Activated CD8-positive, alpha-beta T cell treated with anti-CD3 and anti-CD28 coated beads for 36 hours (primary cell): Measurements from ENCODE around the gene ANKDD1A. TPM values are rescaled to one million over a fixed set of nuclear protein-coding genes. Genes with fewer than 3 reads are reported as not detected.

ENCODE experiments used
- ATAC-seq: fragments of 200-7000 bp; cut with Tn5 transposase; one replicate; pipeline ENCODE4 v1.10.0; 2021; ENCODE audit warnings: mild to moderate bottlenecking, moderate library complexity
- CTCF ChIA-PET: fragments of 350-600 bp; sonication (Branson Sonifier 250); formaldehyde crosslinking; loops from one replicate; lab custom pipeline; 2021; ENCODE audit warnings: antibody characterized with exemption; lab: Charles Lee
- POLR2A ChIA-PET: fragments of 350-600 bp; sonication (Branson Sonifier 250); formaldehyde crosslinking; loops from one replicate; lab custom pipeline; 2021; ENCODE audit warnings: antibody characterized with exemption; lab: Charles Lee
- DNase-seq: peaks from one replicate; pipeline ENCODE4 v3.0.0-alpha.2; 2020
- H3K27ac Mint-ChIP-seq: one replicate; pipeline ENCODE4 v1.8.0; 2021; ENCODE audit warnings: mild to moderate bottlenecking, mixed read lengths
- H3K27me3 Mint-ChIP-seq: one replicate; pipeline ENCODE4 v1.8.0; 2021; ENCODE audit warnings: mixed read lengths
- H3K36me3 Mint-ChIP-seq: one replicate; pipeline ENCODE4 v1.8.0; 2021; ENCODE audit warnings: low read depth, mixed read lengths
- H3K4me1 Mint-ChIP-seq: one replicate; pipeline ENCODE4 v1.8.0; 2021; ENCODE audit warnings: low read depth, mixed read lengths
- H3K4me3 Mint-ChIP-seq: one replicate; pipeline ENCODE4 v1.8.0; 2021; ENCODE audit warnings: mild to moderate bottlenecking, moderate library complexity, mixed read lengths
- H3K9me3 Mint-ChIP-seq: one replicate; pipeline ENCODE4 v1.8.0; 2021; ENCODE audit warnings: mixed read lengths
- intact Hi-C: fragments of 100-400 bp; cut with micrococcal nuclease; formaldehyde crosslinking; loops from one replicate; pipeline ENCODE4 v1.10.0; 2022
- total RNA-seq, 2 experiments: library from RNA; stranded (reverse); gene quantifications; one replicate each; pipeline ENCODE4 v1.2.3, GENCODE V29; 2021
- TF ChIP-seq, protein P1 (sequence below): fragments of 200-600 bp; IDR thresholded peaks from one replicate; pipeline ENCODE4 v1.8.0; 2022; ENCODE audit warnings: antibody characterized with exemption, mild to moderate bottlenecking

ANKDD1A gene
- total RNA-seq, 2 experiments from 2014 or later: 3.4 to 4.3 TPM

- no peak overlapping the region for H3K4me3 Mint-ChIP-seq
- ATAC-seq (no peak), DNase-seq (no peak)
- intact Hi-C loops: no loop called here
- no peaks in the 10 kb centered on the region for H3K27me3 Mint-ChIP-seq
- no peak overlapping the region for H3K27ac Mint-ChIP-seq
- POLR2A ChIA-PET: interaction anchor here (0.6 kb wide), 1 partner anchor 128 kb away, joined by 3 read pairs; no protein-coding TSS in a partner anchor
- TF ChIP-seq, protein P1, sequence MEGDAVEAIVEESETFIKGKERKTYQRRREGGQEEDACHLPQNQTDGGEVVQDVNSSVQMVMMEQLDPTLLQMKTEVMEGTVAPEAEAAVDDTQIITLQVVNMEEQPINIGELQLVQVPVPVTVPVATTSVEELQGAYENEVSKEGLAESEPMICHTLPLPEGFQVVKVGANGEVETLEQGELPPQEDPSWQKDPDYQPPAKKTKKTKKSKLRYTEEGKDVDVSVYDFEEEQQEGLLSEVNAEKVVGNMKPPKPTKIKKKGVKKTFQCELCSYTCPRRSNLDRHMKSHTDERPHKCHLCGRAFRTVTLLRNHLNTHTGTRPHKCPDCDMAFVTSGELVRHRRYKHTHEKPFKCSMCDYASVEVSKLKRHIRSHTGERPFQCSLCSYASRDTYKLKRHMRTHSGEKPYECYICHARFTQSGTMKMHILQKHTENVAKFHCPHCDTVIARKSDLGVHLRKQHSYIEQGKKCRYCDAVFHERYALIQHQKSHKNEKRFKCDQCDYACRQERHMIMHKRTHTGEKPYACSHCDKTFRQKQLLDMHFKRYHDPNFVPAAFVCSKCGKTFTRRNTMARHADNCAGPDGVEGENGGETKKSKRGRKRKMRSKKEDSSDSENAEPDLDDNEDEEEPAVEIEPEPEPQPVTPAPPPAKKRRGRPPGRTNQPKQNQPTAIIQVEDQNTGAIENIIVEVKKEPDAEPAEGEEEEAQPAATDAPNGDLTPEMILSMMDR: no peak
- H3K36me3 Mint-ChIP-seq: no peaks in the 10 kb centered on the region
- H3K9me3 Mint-ChIP-seq: no peaks in the 10 kb centered on the region
- H3K4me1 Mint-ChIP-seq: no peaks in the 10 kb centered on the region
- CTCF ChIA-PET: no interaction called here
These were observed 26.5 kb downstream of the ANKDD1A start for GRCh38 chr15:64938192-64938591.

DNA sequence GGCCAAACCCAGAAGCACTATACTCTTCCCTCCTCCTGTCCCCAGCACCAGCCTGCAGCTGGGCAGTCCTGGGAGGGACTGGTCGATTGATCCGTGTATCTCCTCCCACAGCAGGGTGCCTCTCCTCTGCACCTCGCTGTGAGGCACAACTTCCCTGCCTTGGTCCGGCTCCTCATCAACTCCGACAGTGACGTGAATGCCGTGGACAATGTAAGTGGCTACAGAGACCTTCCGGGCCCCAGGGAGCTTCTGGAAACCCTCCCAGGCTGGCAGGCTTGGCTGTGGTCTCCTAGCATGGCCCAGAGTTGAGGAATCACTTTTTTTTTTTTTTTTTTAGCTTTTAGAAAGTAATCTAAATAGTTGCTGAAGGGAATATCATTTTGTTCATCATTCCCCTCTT, 30.7 kb downstream of the ANKDD1A start:
- no peaks in the 10 kb centered on the region for H3K36me3 Mint-ChIP-seq
- POLR2A ChIA-PET: no interaction called here
- TF ChIP-seq, protein P1: no peak
- no peak for DNase-seq
- intact Hi-C loops: no loop called here
- CTCF ChIA-PET: no interaction called here
- no peaks in the 10 kb centered on the region for H3K9me3 Mint-ChIP-seq
- no peaks in the 10 kb centered on the region for H3K4me1 Mint-ChIP-seq
- no peak for ATAC-seq
- H3K27me3 Mint-ChIP-seq: no peaks in the 10 kb centered on the region
- no peak overlapping the region for H3K27ac Mint-ChIP-seq
- no peak overlapping the region for H3K4me3 Mint-ChIP-seq

GRCh38 chr15:64943512-64944225, 32.0 kb downstream of the ANKDD1A start:
- Mint-ChIP-seq H3K27ac (no peak overlapping the region), H3K27me3 (no peaks in the 10 kb centered on the region), H3K4me3 (no peak overlapping the region), H3K4me1 (no peaks in the 10 kb centered on the region), H3K36me3 (no peaks in the 10 kb centered on the region), H3K9me3 (no peaks in the 10 kb centered on the region)
- intact Hi-C loops: no loop called here
- CTCF ChIA-PET: interaction anchor here (0.9 kb wide), 1 partner anchor 111 kb away, joined by 3 read pairs; no protein-coding TSS in a partner anchor
- TF ChIP-seq, protein P1: no peak
- POLR2A ChIA-PET: no interaction called here
- DNase-seq: no peak
- ATAC-seq: no peak

DNA sequence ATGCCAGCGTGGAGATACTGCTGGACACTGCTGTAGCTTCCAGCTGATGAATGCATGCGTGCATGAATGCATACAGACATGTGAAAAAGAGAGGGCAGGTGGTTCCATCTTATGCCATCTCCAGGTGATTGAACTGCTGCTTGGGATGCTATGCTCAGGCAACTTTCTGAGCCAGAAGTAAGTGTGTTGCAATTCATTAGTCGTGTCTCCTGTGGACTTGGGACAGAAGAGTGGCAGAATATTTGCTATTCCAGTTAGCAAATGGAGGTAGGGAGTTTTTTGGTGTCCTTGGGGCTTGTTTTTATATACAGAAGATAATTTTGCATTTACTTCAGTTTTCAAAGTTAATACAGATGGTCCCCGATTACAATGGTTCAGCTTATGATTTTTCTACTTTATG, 33.3 kb downstream of the ANKDD1A start:
- ChIA-PET CTCF (interaction anchor here (0.9 to 1.1 kb wide), 2 partner anchors 110 to 134 kb away, joined by 3 read pairs; no protein-coding TSS in a partner anchor), POLR2A (no interaction called here)
- ATAC-seq (no peak), DNase-seq (no peak)
- Mint-ChIP-seq H3K9me3 (no peaks in the 10 kb centered on the region), H3K4me1 (no peaks in the 10 kb centered on the region), H3K27ac (no peak overlapping the region), H3K4me3 (no peak overlapping the region), H3K36me3 (no peaks in the 10 kb centered on the region), H3K27me3 (no peaks in the 10 kb centered on the region)
- TF ChIP-seq, protein P1: no peak
- intact Hi-C loops: no loop called here

DNA sequence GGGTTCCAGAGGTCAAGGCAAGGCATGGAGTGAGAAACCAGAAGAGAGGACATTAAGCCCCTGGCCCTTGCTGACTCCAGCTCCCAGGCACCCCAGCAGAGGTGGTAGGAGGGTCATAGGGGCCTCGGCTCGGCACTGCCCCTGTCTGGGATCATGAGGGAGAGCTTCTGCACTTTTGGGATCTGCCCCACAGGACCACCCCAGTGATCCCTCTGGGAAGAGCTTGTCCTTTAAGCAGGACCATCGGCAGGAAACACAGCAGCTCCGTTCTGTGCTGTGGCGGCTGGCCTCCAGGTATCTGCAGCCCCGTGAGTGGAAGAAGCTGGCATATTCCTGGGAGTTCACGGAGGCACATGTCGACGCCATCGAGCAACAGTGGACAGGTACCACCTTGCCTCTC, 35.5 kb downstream of the ANKDD1A start:
- Mint-ChIP-seq H3K27me3 (no peaks in the 10 kb centered on the region), H3K9me3 (no peaks in the 10 kb centered on the region), H3K36me3 (no peaks in the 10 kb centered on the region), H3K27ac (no peak overlapping the region), H3K4me1 (no peaks in the 10 kb centered on the region), H3K4me3 (no peak overlapping the region)
- intact Hi-C loops: no loop called here
- TF ChIP-seq, protein P1: no peak
- ChIA-PET POLR2A (interaction anchor here (0.8 kb wide), 1 partner anchor 64 kb away, joined by 3 read pairs; no protein-coding TSS in a partner anchor), CTCF (no interaction called here)
- ATAC-seq (no peak), DNase-seq (no peak)
